K562 (cell line): ENCODE measurements around the gene PLPP4. TPM values are rescaled to one million over a fixed set of nuclear protein-coding genes. Genes with fewer than 3 reads are reported as not detected.

ENCODE experiments used
- ATAC-seq: fragments of 200-7000 bp; cut with Tn5 transposase; 3 replicates; pipeline ENCODE4 v1.9.1; 2020; ENCODE audit warnings: moderate library complexity
- BruUV-seq: library from RNA; stranded (reverse); fragments of 400-500 nt; replicated peaks from 2 replicates; lab custom pipeline; 2021; lab: Mats Ljungman, UMichigan
- CTCF ChIA-PET: fragments of 300-600 bp; formaldehyde crosslinking; extraction: SDS; loops from one replicate; lab custom pipeline; 2021; ENCODE audit warnings: low intra/inter-chr PET ratio; lab: Yijun Ruan, JAX
- POLR2A ChIA-PET: fragments of 300-600, 350-650 bp; sonication (Branson Sonifier 250); formaldehyde crosslinking; extraction: SDS; loops from one replicate; lab custom pipeline; 2021; ENCODE audit warnings: antibody characterized with exemption, inconsistent platforms; lab: Yijun Ruan, JAX
- DNase-seq, 4 experiments: peaks; one replicate each; pipeline versions ENCODE4 v3.0.0 to v3.0.0-alpha.2; 2011 to 2018; ENCODE audit warnings: low spot score in 3 of 4, mixed read lengths in 3 of 4; ENCODE audit errors: extremely low read depth in 1 of 4
- FAIRE-seq: peaks from 2 replicates; lab custom pipeline; 2011; peaks lifted over from hg19 to GRCh38; lab: Jason Lieb, UNC
- H2AFZ ChIP-seq: 2 replicates; pipeline ENCODE4 v1.6.0; 2011; ENCODE audit warnings: low read depth, low read length, control low read depth, inconsistent platforms
- H3K27ac ChIP-seq: fragments of 200-600 bp; 3 replicates; pipeline ENCODE4 v1.8.0; 2011; ENCODE audit warnings: low read depth, mild to moderate bottlenecking, control low read depth, inconsistent platforms, low read length, moderate library complexity, mixed read lengths; ENCODE audit errors: extremely low read depth
- H3K27me3 ChIP-seq, 2 experiments: fragments of 300-600 bp in 1 of 2; 2 replicates in 1 of 2; 3 replicates in 1 of 2; pipeline versions ENCODE4 v1.6.0 to v1.8.0; 2011; ENCODE audit warnings: inconsistent platforms in 2 of 2, low read length in 2 of 2, mild to moderate bottlenecking in 1 of 2, mixed read lengths in 1 of 2, moderate library complexity in 1 of 2; ENCODE audit not compliant: control insufficient read depth in 2 of 2, insufficient read depth in 2 of 2
- H3K36me3 ChIP-seq: fragments of 300-600 bp; 3 replicates; pipeline ENCODE4 v1.8.0; 2011; ENCODE audit warnings: mild to moderate bottlenecking, low read length, inconsistent platforms; ENCODE audit not compliant: control insufficient read depth, insufficient read depth
- H3K4me1 ChIP-seq, 2 experiments: fragments of 200-600 bp in 1 of 2; replicated peaks in 1 of 2; 2 replicates in 1 of 2; 3 replicates in 1 of 2; pipeline versions ENCODE4 v1.5.1 to v1.8.0; 2011; ENCODE audit warnings: inconsistent platforms in 2 of 2, low read length in 2 of 2, mild to moderate bottlenecking in 1 of 2, mixed read lengths in 1 of 2, moderate library complexity in 1 of 2; ENCODE audit not compliant: control insufficient read depth in 2 of 2, insufficient read depth in 2 of 2
- H3K4me2 ChIP-seq: 2 replicates; pipeline ENCODE4 v1.6.1; 2011; ENCODE audit warnings: low read length, control low read depth, inconsistent platforms, mixed read lengths; ENCODE audit not compliant: insufficient read depth
- H3K4me3 ChIP-seq: fragments of 200-600 bp; sonication (generic), shearing (Covaris generic); 2 replicates; pipeline ENCODE4 v1.5.1; 2016; ENCODE audit warnings: control low read depth, inconsistent platforms
- H3K79me2 ChIP-seq: fragments of 200-600 bp; 3 replicates; pipeline ENCODE4 v1.8.0; 2011; ENCODE audit warnings: low read length, inconsistent platforms; ENCODE audit not compliant: control insufficient read depth, insufficient read depth
- H3K9ac ChIP-seq, 2 experiments: 2 replicates each; pipeline versions ENCODE4 v1.6.0 to v1.6.1; 2011; ENCODE audit warnings: low read depth in 2 of 2, low read length in 2 of 2, control low read depth in 1 of 2, inconsistent platforms in 1 of 2, mild to moderate bottlenecking in 1 of 2, mixed read lengths in 1 of 2; ENCODE audit not compliant: insufficient read depth in 1 of 2
- H3K9me1 ChIP-seq: one replicate; pipeline ENCODE4 v1.6.0; 2011; ENCODE audit warnings: inconsistent platforms, mild to moderate bottlenecking, low read length, moderate library complexity; ENCODE audit not compliant: control insufficient read depth, insufficient read depth
- H3K9me3 ChIP-seq: replicated peaks from 2 replicates; pipeline ENCODE4 v1.5.1; 2011; ENCODE audit warnings: low read depth, low read length, inconsistent platforms; ENCODE audit not compliant: control insufficient read depth, insufficient read depth
- H4K20me1 ChIP-seq: replicated peaks from 2 replicates; pipeline ENCODE4 v1.6.1; 2011; ENCODE audit warnings: low read length, inconsistent platforms, mixed read lengths; ENCODE audit not compliant: control insufficient read depth, insufficient read depth
- CCAR2 ChIP-seq: fragments of 200-400 bp; formaldehyde crosslinking; IDR thresholded peaks from 2 replicates; pipeline ENCODE4 v1.6.1; 2017; ENCODE audit warnings: mild to moderate bottlenecking, low read depth, low read length
- HOMEZ ChIP-seq: fragments of 250-450 bp; sonication (Bioruptor Pico); IDR thresholded peaks from 2 replicates; pipeline ENCODE4 v1.4.0; 2020; ENCODE audit warnings: mild to moderate bottlenecking, moderate library complexity
- MCM7 ChIP-seq, 2 experiments: fragments of 450-650 bp; IDR thresholded peaks; 2 replicates each; pipeline ENCODE4 v1.6.1; 2016 to 2018
- NR2C2 ChIP-seq, 2 experiments: fragments of 200-800 bp in 1 of 2; sonication (Bioruptor generic) in 1 of 2; sonication (generic) in 1 of 2; formaldehyde crosslinking in 1 of 2; IDR thresholded peaks; 2 replicates each; pipeline versions ENCODE4 v1.6.1 to v1.8.0; 2016 to 2022; ENCODE audit warnings: mild to moderate bottlenecking in 1 of 2, missing compliant biosample characterization in 1 of 2, missing genetic modification characterization in 1 of 2, missing genetic modification reagents in 1 of 2
- SRSF1 ChIP-seq: fragments of 200-400 bp; formaldehyde crosslinking; IDR thresholded peaks from 2 replicates; pipeline ENCODE4 v1.6.1; 2017; ENCODE audit warnings: mild to moderate bottlenecking, low read depth, low read length, moderate library complexity
- TOE1 ChIP-seq, 2 experiments: fragments of 450-650 bp in 1 of 2; sonication (generic) in 1 of 2; formaldehyde crosslinking in 1 of 2; IDR thresholded peaks; 2 replicates each; pipeline versions ENCODE4 v1.7.1 to v1.8.0; 2016 to 2022; ENCODE audit warnings: borderline replicate concordance in 2 of 2, mild to moderate bottlenecking in 2 of 2, antibody characterized with exemption in 1 of 2, inconsistent platforms in 1 of 2, low read depth in 1 of 2, missing genetic modification reagents in 1 of 2, moderate library complexity in 1 of 2
- WGBS: fragments of 100-300 bp; shearing (Covaris generic); methylation state at CpG from one replicate; pipeline ENCODE4 v1.1.6; 2016; ENCODE audit warnings: low coverage, mixed read lengths; ENCODE audit not compliant: insufficient coverage; ENCODE audit errors: missing lambda C conversion rate; 5-methylcytosine and 5-hydroxymethylcytosine counted together
- in situ Hi-C: fragments of 300-500 bp; cut with MboI; formaldehyde crosslinking; loops from 4 replicates; pipeline ENCODE4 v1.15.0; 2018; ENCODE audit warnings: inconsistent platforms, mixed read lengths
- intact Hi-C: fragments of 100-400 bp; cut with micrococcal nuclease; formaldehyde crosslinking; loops from 2 replicates; pipeline ENCODE4 v1.14.2; 2022
- polyA plus RNA-seq, 8 experiments: library from polyadenylated mRNA; depleted of rRNA in 4 of 8; stranded (reverse) in 5 of 8; unstranded in 3 of 8; fragments of >200 nt; fragmentation: Nextera tagmentation in 2 of 8; fragmentation: Illumina TruSeq in 1 of 8; extraction: Ambion mirVana in 2 of 8; extraction: Trizol in 1 of 8; gene quantifications; 2 replicates each; pipeline versions ENCODE4 v1.2.1 to v1.2.3, GENCODE V29; 2011 to 2014; ENCODE audit warnings: inconsistent platforms in 1 of 8, missing spikeins in 1 of 8
- total RNA-seq, 7 experiments: library from RNA; depleted of rRNA in 6 of 7; stranded (reverse); fragments of >200 nt in 6 of 7; fragmentation: Illumina TruSeq in 2 of 7; extraction: Trizol in 2 of 7; gene quantifications; 2 replicates each; pipeline versions ENCODE4 v1.2.1 to v1.2.3, GENCODE V29; 2011 to 2021; ENCODE audit warnings: low replicate concordance in 1 of 7

Gene PLPP4
- total and polyA plus RNA-seq, 9 of the 15 experiments (the other 6 are each of a cell fraction or from before 2014, with no cell fraction given), result 0.08 TPM; not detected in 8

- POLR2A ChIA-PET, result no interaction called here
- 0% methylated on average over 1 of the region's 1 CpG for WGBS
- FAIRE-seq (no peak), ATAC-seq (no peak), DNase-seq (no peak)
- H3K36me3 ChIP-seq, result no peaks in the 10 kb centered on the region
- H3K4me3 ChIP-seq, result no peak overlapping the region
- H3K4me2 ChIP-seq, result no peak overlapping the region
- no peak for TF ChIP-seq HOMEZ
- TF ChIP-seq TOE1 (IDR thresholded peaks at IDR 0.05; ENCODE audit: borderline replicate concordance), result no peak
- no peak for TF ChIP-seq TOE1 (CRISPR knock-in tag; IDR thresholded peaks at IDR 0.05; ENCODE audit: borderline replicate concordance, low read depth)
- no peak for TF ChIP-seq MCM7 (IDR thresholded peaks at IDR 0.05)
- no peak for TF ChIP-seq NR2C2 (CRISPR knock-in tag; IDR thresholded peaks at IDR 0.05)
- TF ChIP-seq NR2C2 (tag; IDR thresholded peaks at IDR 0.05), result no peak
- no peak for TF ChIP-seq SRSF1
- TF ChIP-seq CCAR2, result no peak
- H4K20me1 ChIP-seq, result no peaks in the 10 kb centered on the region
- no peaks in the 10 kb centered on the region for H3K27me3 ChIP-seq
- BruUV-seq, result no TSS peak
- no peaks in the 10 kb centered on the region for H3K4me1 ChIP-seq
- H3K27ac ChIP-seq, result no peak overlapping the region
- no peak overlapping the region for H3K9ac ChIP-seq
- in situ Hi-C loops, result no loop called here
- intact Hi-C loops, result no loop called here
- no peaks in the 10 kb centered on the region for H3K79me2 ChIP-seq
- H3K9me1 ChIP-seq, result no peaks in the 10 kb centered on the region
- H2AFZ ChIP-seq, result no peak overlapping the region
- H3K9me3 ChIP-seq, result no peaks in the 10 kb centered on the region
- CTCF ChIA-PET, result no interaction called here
These were observed 73.7 kb downstream of the PLPP4 start for GRCh38 chr10:120530699-120531098.
